Psoas muscle (tissue), 8 donors: ENCODE results near the gene KCNG4. TPM values are rescaled to one million over a fixed set of nuclear protein-coding genes. Genes with fewer than 3 reads are reported as not detected.

Experiments used
- ATAC-seq, 4 donors: fragments of 200-7000 bp; cut with Tn5 transposase; one replicate each; pipeline ENCODE4 v1.9.1; 2020; ENCODE audit warnings: moderate library complexity in 3 of 4, mild to moderate bottlenecking in 2 of 4
- DNase-seq, 2 donors: peaks; one replicate each; pipeline ENCODE4 v3.0.0-alpha.2; 2020
- H3K27ac ChIP-seq: fragments of 200-600 bp; one replicate; pipeline ENCODE4 v1.8.0; 2022
- H3K27me3 ChIP-seq, 3 donors: fragments of 200-600 bp in 1 of 3; one replicate each; pipeline versions ENCODE4 v1.6.1 to v1.8.0; 2013 to 2022; ENCODE audit warnings: low read length in 2 of 3, mild to moderate bottlenecking in 2 of 3, moderate library complexity in 1 of 3; ENCODE audit not compliant: insufficient read depth in 3 of 3
- H3K36me3 ChIP-seq, 2 donors: fragments of 200-600 bp in 1 of 2; one replicate each; pipeline versions ENCODE4 v1.6.1 to v1.8.0; 2013 to 2022; ENCODE audit warnings: low read depth in 1 of 2, mild to moderate bottlenecking in 1 of 2, moderate library complexity in 1 of 2; ENCODE audit not compliant: insufficient read depth in 1 of 2
- H3K4me1 ChIP-seq: fragments of 200-600 bp; one replicate; pipeline ENCODE4 v1.8.0; 2022
- H3K4me3 ChIP-seq: fragments of 200-600 bp; one replicate; pipeline ENCODE4 v1.8.0; 2022; ENCODE audit warnings: mild to moderate bottlenecking
- H3K9me3 ChIP-seq: fragments of 200-600 bp; one replicate; pipeline ENCODE4 v1.8.0; 2022
- WGBS, 3 donors: extraction: QIAGEN DNeasy Blood & Tissue Kit; methylation state at CpG; one replicate each; pipeline versions ENCODE4 v1.1.6 to v1.1.7; 2013; 5-methylcytosine and 5-hydroxymethylcytosine counted together
- intact Hi-C, 2 donors: fragments of 100-400 bp; cut with DNase I; formaldehyde crosslinking; loops; one replicate each; pipeline versions ENCODE4 v1.11.0 to v1.14.2; 2022
- polyA plus RNA-seq, 3 donors: library from polyadenylated mRNA; stranded (reverse); fragments of 200-250 nt; gene quantifications; one replicate each; pipeline ENCODE4 v1.2.3, GENCODE V29; 2013
- total RNA-seq, 4 donors: library from RNA; stranded (reverse); fragmentation: NEBNext Ultra II Directional in 2 of 4; extraction: Animal tissue kit (Norgen Biotek cat#: 25700) in 2 of 4; gene quantifications; one replicate each; pipeline versions ENCODE4 v1.2.1 to v1.2.4, GENCODE V29; 2021 to 2023
- TF ChIP-seq, protein P1 (sequence below): fragments of 200-600 bp; IDR thresholded peaks from one replicate; pipeline ENCODE4 v1.8.0; 2022; ENCODE audit warnings: antibody characterized with exemption
- donor health status: healthy with polysubstance abuse.
- donor health status: DM: no; HTN: no; CAD: no; lungs with moderate emphysema.
- donor health status: Bipolar disorder and iron deficiency.
- donor health status: healthy.
- donor health status: DM: yes; HTN: yes; CAD: no.
- donor health status: DM: no; HTN: no; CAD: no.
- donor health status: DM: no; HTN: no; CAD: no.
- donor health status: DM: yes; HTN: yes; CAD: no.

Gene KCNG4
- total and polyA plus RNA-seq, 7 donors = 0.04 to 0.10 TPM; not detected in 5

GRCh38 chr16:84184775-84185174 is 55.0 kb downstream of the KCNG4 start:
- WGBS, 3 donors = 73 to 81% (median 74%) methylated on average over 10 of the region's 10 CpGs
- H3K4me3 ChIP-seq = no peak overlapping the region
- no peak for ATAC-seq
- no peaks in the 10 kb centered on the region for H3K9me3 ChIP-seq
- no peak overlapping the region for H3K27ac ChIP-seq
- peaks cover 11% of the 10 kb centered on the region for H3K4me1 ChIP-seq
- TF ChIP-seq, protein P1, sequence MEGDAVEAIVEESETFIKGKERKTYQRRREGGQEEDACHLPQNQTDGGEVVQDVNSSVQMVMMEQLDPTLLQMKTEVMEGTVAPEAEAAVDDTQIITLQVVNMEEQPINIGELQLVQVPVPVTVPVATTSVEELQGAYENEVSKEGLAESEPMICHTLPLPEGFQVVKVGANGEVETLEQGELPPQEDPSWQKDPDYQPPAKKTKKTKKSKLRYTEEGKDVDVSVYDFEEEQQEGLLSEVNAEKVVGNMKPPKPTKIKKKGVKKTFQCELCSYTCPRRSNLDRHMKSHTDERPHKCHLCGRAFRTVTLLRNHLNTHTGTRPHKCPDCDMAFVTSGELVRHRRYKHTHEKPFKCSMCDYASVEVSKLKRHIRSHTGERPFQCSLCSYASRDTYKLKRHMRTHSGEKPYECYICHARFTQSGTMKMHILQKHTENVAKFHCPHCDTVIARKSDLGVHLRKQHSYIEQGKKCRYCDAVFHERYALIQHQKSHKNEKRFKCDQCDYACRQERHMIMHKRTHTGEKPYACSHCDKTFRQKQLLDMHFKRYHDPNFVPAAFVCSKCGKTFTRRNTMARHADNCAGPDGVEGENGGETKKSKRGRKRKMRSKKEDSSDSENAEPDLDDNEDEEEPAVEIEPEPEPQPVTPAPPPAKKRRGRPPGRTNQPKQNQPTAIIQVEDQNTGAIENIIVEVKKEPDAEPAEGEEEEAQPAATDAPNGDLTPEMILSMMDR = no peak
- intact Hi-C loops = loop anchor here (5.0 to 10.0 kb wide), 4 partner anchors 102 to 357 kb away; partner anchors contain the start of genes NECAB2 (in 1 of the 2) and OSGIN1 (in 1 of the 2)
- peaks cover 6 to 48% of the 10 kb centered on the region in 2 donors for H3K36me3 ChIP-seq
- H3K27me3 ChIP-seq = no peaks in the 10 kb centered on the region
- DNase-seq = no peak

- WGBS, 3 donors = 76 to 83% (median 79%) methylated on average over 11 of the region's 11 CpGs
- intact Hi-C loops = loop anchor here (10.0 kb wide), 2 partner anchors 219 to 229 kb away; partner anchors contain the start of genes NECAB2 (in 1 of the 2) and OSGIN1 (in 1 of the 2)
- ATAC-seq (no peak), DNase-seq (no peak)
- TF ChIP-seq, protein P1 = peak; percentile 9
- H3K4me1 ChIP-seq = peaks cover 11% of the 10 kb centered on the region
- no peaks in the 10 kb centered on the region for H3K27me3 ChIP-seq
- H3K36me3 ChIP-seq = peaks cover 6 to 55% of the 10 kb centered on the region in 2 donors
- no peaks in the 10 kb centered on the region for H3K9me3 ChIP-seq
- no peak overlapping the region for H3K4me3 ChIP-seq
- no peak overlapping the region for H3K27ac ChIP-seq
Observed at GRCh38 chr16:84183911-84184591, 55.8 kb downstream of the KCNG4 start.

- intact Hi-C loops = loop anchor here (10.0 kb wide), 2 partner anchors 219 to 229 kb away; partner anchors contain the start of genes NECAB2 (in 1 of the 2) and OSGIN1 (in 1 of the 2)
- TF ChIP-seq, protein P1 = no peak
- no peak for ATAC-seq
- WGBS, 3 donors = 87 to 95% (median 91%) methylated on average over 5 of the region's 5 CpGs
- DNase-seq = no peak
- Histone ChIP-seq H3K27me3 (no peaks in the 10 kb centered on the region), H3K27ac (no peak overlapping the region), H3K4me1 (peaks cover 11% of the 10 kb centered on the region), H3K4me3 (no peak overlapping the region), H3K9me3 (no peaks in the 10 kb centered on the region), H3K36me3 (peaks cover 6 to 60% of the 10 kb centered on the region in 2 donors)
Observed at GRCh38 chr16:84183572-84183875, 56.3 kb downstream of the KCNG4 start.

- DNase-seq = no peak
- no peak for ATAC-seq
- H3K27ac ChIP-seq = no peak overlapping the region
Observed at GRCh38 chr16:84182680-84183571, 56.9 kb downstream of the KCNG4 start.

More at GRCh38 chr16:84182680-84183571, 56.9 kb downstream of the KCNG4 start:
- 94 to 95% (median 95%) methylated on average over 26 of the region's 26 CpGs for WGBS, 3 donors
- Histone ChIP-seq H3K4me3 (no peak overlapping the region), H3K27me3 (no peaks in the 10 kb centered on the region), H3K9me3 (no peaks in the 10 kb centered on the region), H3K4me1 (peaks cover 11% of the 10 kb centered on the region), H3K36me3 (peaks cover 6 to 62% of the 10 kb centered on the region in 2 donors)
- intact Hi-C loops = loop anchor here (10.0 kb wide), 2 partner anchors 218 to 228 kb away; partner anchors contain the start of genes NECAB2 (in 1 of the 2) and OSGIN1 (in 1 of the 2)
- TF ChIP-seq, protein P1 = no peak
